SK-N-SH treated with all-trans-retinoic acid at 6 μM for 48 hours (cell line): ENCODE measurements around the gene CDKN2A.

Experiments
- ATAC-seq: fragments of 200-7000 bp; cut with Tn5 transposase; 3 replicates; pipeline ENCODE4 v1.9.1; 2020; ENCODE audit warnings: mild to moderate bottlenecking, moderate library complexity
- ARNTL ChIP-seq: fragments of 450-650 bp; formaldehyde crosslinking; IDR thresholded peaks from 2 replicates; pipeline ENCODE4 v1.5.0; 2020; ENCODE audit warnings: low read depth, mild to moderate bottlenecking, moderate library complexity, borderline replicate concordance
- BACH2 ChIP-seq: fragments of 250-450 bp; sonication (Bioruptor Pico); IDR thresholded peaks from 2 replicates; pipeline ENCODE4 v1.9.0; 2021; ENCODE audit warnings: mild to moderate bottlenecking, borderline replicate concordance
- CSDC2 ChIP-seq: fragments of 250-450 bp; sonication (Bioruptor Pico); IDR thresholded peaks from 2 replicates; pipeline ENCODE4 v1.5.0; 2020; ENCODE audit warnings: mild to moderate bottlenecking, moderate library complexity
- ESRRG ChIP-seq: fragments of 250-450 bp; sonication (Bioruptor Pico); IDR thresholded peaks from 2 replicates; pipeline ENCODE4 v1.6.1; 2021; ENCODE audit warnings: mild to moderate bottlenecking
- GLIS3 ChIP-seq: fragments of 250-450 bp; sonication (Bioruptor Pico); IDR thresholded peaks from 2 replicates; pipeline ENCODE4 v1.5.0; 2020; ENCODE audit warnings: mild to moderate bottlenecking, moderate library complexity
- ISL1 ChIP-seq: fragments of 250-450 bp; sonication (Bioruptor Pico); IDR thresholded peaks from 2 replicates; pipeline ENCODE4 v2.1.2; 2022; ENCODE audit warnings: mild to moderate bottlenecking, moderate library complexity
- OSR1 ChIP-seq: fragments of 250-450 bp; sonication (Bioruptor Pico); IDR thresholded peaks from 2 replicates; pipeline ENCODE4 v1.8.0; 2022; ENCODE audit warnings: moderate library complexity, mild to moderate bottlenecking, inconsistent platforms
- PPARA ChIP-seq: fragments of 250-450 bp; sonication (Bioruptor Pico); IDR thresholded peaks from 2 replicates; pipeline ENCODE4 v1.5.0; 2020; ENCODE audit warnings: mild to moderate bottlenecking, borderline replicate concordance
- RARB ChIP-seq: fragments of 250-450 bp; sonication (Bioruptor Pico); IDR thresholded peaks from 2 replicates; pipeline ENCODE4 v1.8.0; 2021; ENCODE audit warnings: mild to moderate bottlenecking, moderate library complexity
- SNAI2 ChIP-seq: fragments of 250-450 bp; sonication (Bioruptor Pico); IDR thresholded peaks from 2 replicates; pipeline ENCODE4 v1.5.0; 2020; ENCODE audit warnings: mild to moderate bottlenecking, moderate library complexity
- TCF4 ChIP-seq: fragments of 250-450 bp; sonication (Bioruptor Pico); IDR thresholded peaks from 2 replicates; pipeline ENCODE4 v1.8.0; 2021; ENCODE audit warnings: mild to moderate bottlenecking, moderate library complexity, borderline replicate concordance
- TOX ChIP-seq: fragments of 250-450 bp; sonication (Bioruptor Pico); IDR thresholded peaks from 2 replicates; pipeline ENCODE4 v1.8.0; 2021; ENCODE audit warnings: mild to moderate bottlenecking, moderate library complexity, borderline replicate concordance
- ZC3H10 ChIP-seq: fragments of 250-450 bp; sonication (Bioruptor Pico); IDR thresholded peaks from 2 replicates; pipeline ENCODE4 v1.5.1; 2021; ENCODE audit warnings: mild to moderate bottlenecking, moderate library complexity
- ZFP3 ChIP-seq: fragments of 250-450 bp; sonication (Bioruptor Pico); IDR thresholded peaks from 2 replicates; pipeline ENCODE4 v1.5.0; 2020; ENCODE audit warnings: mild to moderate bottlenecking, moderate library complexity
- ZFP30 ChIP-seq: fragments of 450-650 bp; formaldehyde crosslinking; IDR thresholded peaks from 2 replicates; pipeline ENCODE4 v1.5.0; 2022; ENCODE audit warnings: mild to moderate bottlenecking, moderate library complexity
- ZNF565 ChIP-seq: fragments of 450-650 bp; formaldehyde crosslinking; conservative IDR thresholded peaks from 2 replicates; pipeline ENCODE4 v1.5.0; 2020; ENCODE audit warnings: low read depth, mild to moderate bottlenecking, moderate library complexity
- ZNF70 ChIP-seq: fragments of 450-650 bp; formaldehyde crosslinking; IDR thresholded peaks from 2 replicates; pipeline ENCODE4 v1.5.0; 2020; ENCODE audit warnings: mild to moderate bottlenecking, moderate library complexity
- ZNF8 ChIP-seq: fragments of 450-650 bp; formaldehyde crosslinking; IDR thresholded peaks from 2 replicates; pipeline ENCODE4 v1.5.0; 2020; ENCODE audit warnings: mild to moderate bottlenecking, moderate library complexity
- TF ChIP-seq, protein P1 (sequence below): fragments of 250-450 bp; sonication (Bioruptor Pico); IDR thresholded peaks from 2 replicates; pipeline ENCODE4 v1.5.1; 2020; ENCODE audit warnings: low read depth, mild to moderate bottlenecking, moderate library complexity
- TF ChIP-seq, protein P2 (sequence below): fragments of 250-450 bp; sonication (Bioruptor Pico); IDR thresholded peaks from 2 replicates; pipeline ENCODE4 v1.8.0; 2021; ENCODE audit warnings: low read depth, mild to moderate bottlenecking, moderate library complexity, borderline replicate concordance
- TF ChIP-seq, protein P3 (sequence below): fragments of 250-450 bp; sonication (Bioruptor Pico); IDR thresholded peaks from 2 replicates; pipeline ENCODE4 v1.5.0; 2020; ENCODE audit warnings: mild to moderate bottlenecking, moderate library complexity
- TF ChIP-seq, protein P4 (sequence below): fragments of 250-450 bp; sonication (Bioruptor Pico); IDR thresholded peaks from 2 replicates; pipeline ENCODE4 v1.5.1; 2021; ENCODE audit warnings: mild to moderate bottlenecking, moderate library complexity

CDKN2A gene

DNA sequence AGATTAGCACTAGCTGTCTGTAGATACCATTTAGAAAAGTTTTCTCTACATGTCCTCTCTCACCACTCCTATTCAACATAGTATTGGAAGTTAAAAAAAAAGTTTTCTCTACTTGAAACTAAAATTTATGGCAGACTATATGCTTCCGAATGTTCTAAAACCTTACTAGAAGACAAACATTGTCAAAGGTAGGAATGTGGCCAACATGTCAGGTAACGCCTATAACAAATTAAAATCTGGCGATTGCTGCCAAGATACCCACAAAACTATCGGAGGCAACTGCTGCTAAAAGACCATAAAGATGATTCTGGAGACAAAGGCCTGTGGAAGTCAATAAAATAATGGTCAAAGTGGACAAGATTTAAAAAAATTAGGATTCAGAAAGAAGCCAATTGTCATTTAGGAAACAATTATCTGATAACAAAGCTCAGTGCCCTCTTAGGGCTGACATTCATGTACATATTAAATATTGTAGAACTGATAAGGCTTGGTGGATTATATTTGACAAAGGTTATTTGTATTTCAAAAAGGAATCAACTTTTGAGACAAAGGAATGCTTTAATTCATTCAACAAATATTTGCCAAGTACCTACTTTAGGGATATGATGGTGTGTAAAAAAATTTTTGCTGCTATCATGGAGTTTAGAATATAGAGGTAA is 52.7 kb downstream of the CDKN2A start:
- ATAC-seq: no peak
- no peak for TF ChIP-seq ZNF565
- TF ChIP-seq, protein P1, sequence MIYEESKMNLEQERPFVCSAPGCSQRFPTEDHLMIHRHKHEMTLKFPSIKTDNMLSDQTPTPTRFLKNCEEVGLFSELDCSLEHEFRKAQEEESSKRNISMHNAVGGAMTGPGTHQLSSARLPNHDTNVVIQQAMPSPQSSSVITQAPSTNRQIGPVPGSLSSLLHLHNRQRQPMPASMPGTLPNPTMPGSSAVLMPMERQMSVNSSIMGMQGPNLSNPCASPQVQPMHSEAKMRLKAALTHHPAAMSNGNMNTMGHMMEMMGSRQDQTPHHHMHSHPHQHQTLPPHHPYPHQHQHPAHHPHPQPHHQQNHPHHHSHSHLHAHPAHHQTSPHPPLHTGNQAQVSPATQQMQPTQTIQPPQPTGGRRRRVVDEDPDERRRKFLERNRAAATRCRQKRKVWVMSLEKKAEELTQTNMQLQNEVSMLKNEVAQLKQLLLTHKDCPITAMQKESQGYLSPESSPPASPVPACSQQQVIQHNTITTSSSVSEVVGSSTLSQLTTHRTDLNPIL (CRISPR knock-in tag): no peak
- TF ChIP-seq CSDC2 (CRISPR knock-in tag): no peak
- no peak for TF ChIP-seq RARB (CRISPR knock-in tag)
- no peak for TF ChIP-seq ZFP30 (CRISPR knock-in tag)
- TF ChIP-seq ESRRG: no peak
- no peak for TF ChIP-seq TCF4 (CRISPR knock-in tag)
- TF ChIP-seq ZFP3: no peak
- TF ChIP-seq TOX (CRISPR knock-in tag): no peak
- no peak for TF ChIP-seq OSR1 (CRISPR knock-in tag)
- TF ChIP-seq GLIS3 (CRISPR knock-in tag): no peak
- TF ChIP-seq, protein P2, sequence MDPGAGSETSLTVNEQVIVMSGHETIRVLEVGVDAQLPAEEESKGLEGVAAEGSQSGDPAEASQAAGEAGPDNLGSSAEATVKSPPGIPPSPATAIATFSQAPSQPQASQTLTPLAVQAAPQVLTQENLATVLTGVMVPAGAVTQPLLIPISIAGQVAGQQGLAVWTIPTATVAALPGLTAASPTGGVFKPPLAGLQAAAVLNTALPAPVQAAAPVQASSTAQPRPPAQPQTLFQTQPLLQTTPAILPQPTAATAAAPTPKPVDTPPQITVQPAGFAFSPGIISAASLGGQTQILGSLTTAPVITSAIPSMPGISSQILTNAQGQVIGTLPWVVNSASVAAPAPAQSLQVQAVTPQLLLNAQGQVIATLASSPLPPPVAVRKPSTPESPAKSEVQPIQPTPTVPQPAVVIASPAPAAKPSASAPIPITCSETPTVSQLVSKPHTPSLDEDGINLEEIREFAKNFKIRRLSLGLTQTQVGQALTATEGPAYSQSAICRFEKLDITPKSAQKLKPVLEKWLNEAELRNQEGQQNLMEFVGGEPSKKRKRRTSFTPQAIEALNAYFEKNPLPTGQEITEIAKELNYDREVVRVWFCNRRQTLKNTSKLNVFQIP (CRISPR knock-in tag): no peak
- TF ChIP-seq SNAI2 (CRISPR knock-in tag): no peak
- no peak for TF ChIP-seq ZC3H10 (CRISPR knock-in tag)
- TF ChIP-seq ISL1 (CRISPR knock-in tag): no peak
- TF ChIP-seq, protein P3, sequence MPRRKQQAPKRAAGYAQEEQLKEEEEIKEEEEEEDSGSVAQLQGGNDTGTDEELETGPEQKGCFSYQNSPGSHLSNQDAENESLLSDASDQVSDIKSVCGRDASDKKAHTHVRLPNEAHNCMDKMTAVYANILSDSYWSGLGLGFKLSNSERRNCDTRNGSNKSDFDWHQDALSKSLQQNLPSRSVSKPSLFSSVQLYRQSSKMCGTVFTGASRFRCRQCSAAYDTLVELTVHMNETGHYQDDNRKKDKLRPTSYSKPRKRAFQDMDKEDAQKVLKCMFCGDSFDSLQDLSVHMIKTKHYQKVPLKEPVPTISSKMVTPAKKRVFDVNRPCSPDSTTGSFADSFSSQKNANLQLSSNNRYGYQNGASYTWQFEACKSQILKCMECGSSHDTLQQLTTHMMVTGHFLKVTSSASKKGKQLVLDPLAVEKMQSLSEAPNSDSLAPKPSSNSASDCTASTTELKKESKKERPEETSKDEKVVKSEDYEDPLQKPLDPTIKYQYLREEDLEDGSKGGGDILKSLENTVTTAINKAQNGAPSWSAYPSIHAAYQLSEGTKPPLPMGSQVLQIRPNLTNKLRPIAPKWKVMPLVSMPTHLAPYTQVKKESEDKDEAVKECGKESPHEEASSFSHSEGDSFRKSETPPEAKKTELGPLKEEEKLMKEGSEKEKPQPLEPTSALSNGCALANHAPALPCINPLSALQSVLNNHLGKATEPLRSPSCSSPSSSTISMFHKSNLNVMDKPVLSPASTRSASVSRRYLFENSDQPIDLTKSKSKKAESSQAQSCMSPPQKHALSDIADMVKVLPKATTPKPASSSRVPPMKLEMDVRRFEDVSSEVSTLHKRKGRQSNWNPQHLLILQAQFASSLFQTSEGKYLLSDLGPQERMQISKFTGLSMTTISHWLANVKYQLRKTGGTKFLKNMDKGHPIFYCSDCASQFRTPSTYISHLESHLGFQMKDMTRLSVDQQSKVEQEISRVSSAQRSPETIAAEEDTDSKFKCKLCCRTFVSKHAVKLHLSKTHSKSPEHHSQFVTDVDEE: no peak
- TF ChIP-seq ZNF8 (CRISPR knock-in tag): no peak
- TF ChIP-seq ZNF70 (CRISPR knock-in tag): no peak
- TF ChIP-seq, protein P4, sequence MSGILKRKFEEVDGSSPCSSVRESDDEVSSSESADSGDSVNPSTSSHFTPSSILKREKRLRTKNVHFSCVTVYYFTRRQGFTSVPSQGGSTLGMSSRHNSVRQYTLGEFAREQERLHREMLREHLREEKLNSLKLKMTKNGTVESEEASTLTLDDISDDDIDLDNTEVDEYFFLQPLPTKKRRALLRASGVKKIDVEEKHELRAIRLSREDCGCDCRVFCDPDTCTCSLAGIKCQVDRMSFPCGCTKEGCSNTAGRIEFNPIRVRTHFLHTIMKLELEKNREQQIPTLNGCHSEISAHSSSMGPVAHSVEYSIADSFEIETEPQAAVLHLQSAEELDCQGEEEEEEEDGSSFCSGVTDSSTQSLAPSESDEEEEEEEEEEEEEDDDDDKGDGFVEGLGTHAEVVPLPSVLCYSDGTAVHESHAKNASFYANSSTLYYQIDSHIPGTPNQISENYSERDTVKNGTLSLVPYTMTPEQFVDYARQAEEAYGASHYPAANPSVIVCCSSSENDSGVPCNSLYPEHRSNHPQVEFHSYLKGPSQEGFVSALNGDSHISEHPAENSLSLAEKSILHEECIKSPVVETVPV (CRISPR knock-in tag): no peak
- TF ChIP-seq ARNTL: no peak

DNA sequence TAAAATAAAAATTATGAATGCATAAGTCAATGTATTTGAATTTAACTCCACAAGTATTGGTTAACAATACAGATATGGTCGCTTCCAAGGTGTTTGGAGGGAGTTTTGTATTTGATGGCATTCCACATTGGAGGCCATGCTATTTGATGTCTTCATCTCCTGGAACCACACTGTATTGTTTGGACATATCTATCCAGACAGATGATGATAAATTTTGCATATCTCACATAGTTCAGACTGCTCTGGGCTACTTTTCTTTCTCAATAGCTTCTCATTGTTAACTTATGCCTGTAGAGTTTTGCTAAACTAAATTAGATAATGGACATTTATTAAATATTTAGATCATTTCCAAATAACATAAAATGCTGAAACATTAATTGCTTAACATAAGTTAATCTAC is 58.0 kb downstream of the CDKN2A start:
- peak; percentile 33 for TF ChIP-seq ISL1 (CRISPR knock-in tag)
- TF ChIP-seq CSDC2 (CRISPR knock-in tag): no peak
- TF ChIP-seq, protein P2 (CRISPR knock-in tag): no peak
- no peak for ATAC-seq

DNA sequence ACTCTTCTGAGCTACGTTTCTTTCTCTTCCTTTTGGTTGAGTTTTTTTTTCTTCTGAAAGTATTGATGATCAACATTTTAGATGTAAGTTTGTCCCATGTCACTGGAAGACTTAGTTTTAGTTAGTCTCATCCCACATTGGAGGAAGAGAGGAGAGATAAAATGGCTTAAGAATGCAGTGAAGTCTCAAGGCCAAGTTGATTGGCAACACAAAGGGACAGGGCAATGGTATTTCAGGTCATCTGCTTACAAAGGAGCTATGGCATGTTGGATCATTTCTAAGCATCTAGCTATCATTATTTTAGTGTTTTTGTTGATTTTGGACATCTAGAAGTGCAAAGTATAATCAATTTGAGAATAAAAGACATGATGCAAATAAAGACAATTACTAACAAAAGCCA is 58.6 kb downstream of the CDKN2A start:
- TF ChIP-seq BACH2 (CRISPR knock-in tag) (no peak), ZFP3 (no peak), PPARA (CRISPR knock-in tag) (no peak), TOX (CRISPR knock-in tag) (no peak), TCF4 (CRISPR knock-in tag) (no peak), ARNTL (no peak)
- TF ChIP-seq, protein P3: no peak
- TF ChIP-seq, protein P4 (CRISPR knock-in tag): no peak
- TF ChIP-seq, all 23 proteins: peak for 0
- ATAC-seq: no peak
